ENCODE measurements around the gene TNFRSF12A. TPM values are rescaled to one million over a fixed set of nuclear protein-coding genes. Genes with fewer than 3 reads are reported as not detected.

Gene TNFRSF12A
- total and polyA plus RNA-seq, 9 of the 15 experiments (the other 6 are each of a cell fraction or from before 2014, with no cell fraction given), result 0.41 to 61.8 (median 26.5) TPM

- TF ChIP-seq ZNF609 (CRISPR knock-in tag; IDR thresholded peaks at IDR 0.05; ENCODE audit: borderline replicate concordance) (no peak), FOXJ3 (CRISPR knock-in tag; IDR thresholded peaks at IDR 0.05) (no peak), SMAD4 (CRISPR knock-in tag; conservative IDR thresholded peaks at IDR 0.05) (0 out of 2 replicates have a peak, but pooled peaks have one; percentile 13), ERF (CRISPR knock-in tag; IDR thresholded peaks at IDR 0.05) (no peak), NFIC (IDR thresholded peaks at IDR 0.05) (peak; percentile 69), RBBP5 (IDR thresholded peaks at IDR 0.05; ENCODE audit: borderline replicate concordance, insufficient read depth, low read length, poor library complexity, severe bottlenecking) (peak; percentile 45), KAT7 (CRISPR knock-in tag; IDR thresholded peaks at IDR 0.05; ENCODE audit: borderline replicate concordance) (no peak), TFAP4 (CRISPR knock-in tag; IDR thresholded peaks at IDR 0.05; ENCODE audit: borderline replicate concordance) (peak; percentile 90)
- TF ChIP-seq, protein P1, sequence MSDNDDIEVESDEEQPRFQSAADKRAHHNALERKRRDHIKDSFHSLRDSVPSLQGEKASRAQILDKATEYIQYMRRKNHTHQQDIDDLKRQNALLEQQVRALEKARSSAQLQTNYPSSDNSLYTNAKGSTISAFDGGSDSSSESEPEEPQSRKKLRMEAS (CRISPR knock-in tag; IDR thresholded peaks at IDR 0.05), result no peak
- TF ChIP-seq, protein P2, sequence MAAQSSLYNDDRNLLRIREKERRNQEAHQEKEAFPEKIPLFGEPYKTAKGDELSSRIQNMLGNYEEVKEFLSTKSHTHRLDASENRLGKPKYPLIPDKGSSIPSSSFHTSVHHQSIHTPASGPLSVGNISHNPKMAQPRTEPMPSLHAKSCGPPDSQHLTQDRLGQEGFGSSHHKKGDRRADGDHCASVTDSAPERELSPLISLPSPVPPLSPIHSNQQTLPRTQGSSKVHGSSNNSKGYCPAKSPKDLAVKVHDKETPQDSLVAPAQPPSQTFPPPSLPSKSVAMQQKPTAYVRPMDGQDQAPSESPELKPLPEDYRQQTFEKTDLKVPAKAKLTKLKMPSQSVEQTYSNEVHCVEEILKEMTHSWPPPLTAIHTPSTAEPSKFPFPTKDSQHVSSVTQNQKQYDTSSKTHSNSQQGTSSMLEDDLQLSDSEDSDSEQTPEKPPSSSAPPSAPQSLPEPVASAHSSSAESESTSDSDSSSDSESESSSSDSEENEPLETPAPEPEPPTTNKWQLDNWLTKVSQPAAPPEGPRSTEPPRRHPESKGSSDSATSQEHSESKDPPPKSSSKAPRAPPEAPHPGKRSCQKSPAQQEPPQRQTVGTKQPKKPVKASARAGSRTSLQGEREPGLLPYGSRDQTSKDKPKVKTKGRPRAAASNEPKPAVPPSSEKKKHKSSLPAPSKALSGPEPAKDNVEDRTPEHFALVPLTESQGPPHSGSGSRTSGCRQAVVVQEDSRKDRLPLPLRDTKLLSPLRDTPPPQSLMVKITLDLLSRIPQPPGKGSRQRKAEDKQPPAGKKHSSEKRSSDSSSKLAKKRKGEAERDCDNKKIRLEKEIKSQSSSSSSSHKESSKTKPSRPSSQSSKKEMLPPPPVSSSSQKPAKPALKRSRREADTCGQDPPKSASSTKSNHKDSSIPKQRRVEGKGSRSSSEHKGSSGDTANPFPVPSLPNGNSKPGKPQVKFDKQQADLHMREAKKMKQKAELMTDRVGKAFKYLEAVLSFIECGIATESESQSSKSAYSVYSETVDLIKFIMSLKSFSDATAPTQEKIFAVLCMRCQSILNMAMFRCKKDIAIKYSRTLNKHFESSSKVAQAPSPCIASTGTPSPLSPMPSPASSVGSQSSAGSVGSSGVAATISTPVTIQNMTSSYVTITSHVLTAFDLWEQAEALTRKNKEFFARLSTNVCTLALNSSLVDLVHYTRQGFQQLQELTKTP (IDR thresholded peaks at IDR 0.05; ENCODE audit: low read depth in 1 of 2, partially characterized antibody in 2 of 2), result no peak
- TF ChIP-seq, protein P3, sequence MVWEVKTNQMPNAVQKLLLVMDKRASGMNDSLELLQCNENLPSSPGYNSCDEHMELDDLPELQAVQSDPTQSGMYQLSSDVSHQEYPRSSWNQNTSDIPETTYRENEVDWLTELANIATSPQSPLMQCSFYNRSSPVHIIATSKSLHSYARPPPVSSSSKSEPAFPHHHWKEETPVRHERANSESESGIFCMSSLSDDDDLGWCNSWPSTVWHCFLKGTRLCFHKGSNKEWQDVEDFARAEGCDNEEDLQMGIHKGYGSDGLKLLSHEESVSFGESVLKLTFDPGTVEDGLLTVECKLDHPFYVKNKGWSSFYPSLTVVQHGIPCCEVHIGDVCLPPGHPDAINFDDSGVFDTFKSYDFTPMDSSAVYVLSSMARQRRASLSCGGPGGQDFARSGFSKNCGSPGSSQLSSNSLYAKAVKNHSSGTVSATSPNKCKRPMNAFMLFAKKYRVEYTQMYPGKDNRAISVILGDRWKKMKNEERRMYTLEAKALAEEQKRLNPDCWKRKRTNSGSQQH (CRISPR knock-in tag; IDR thresholded peaks at IDR 0.05), result no peak
- TF ChIP-seq, protein P4, sequence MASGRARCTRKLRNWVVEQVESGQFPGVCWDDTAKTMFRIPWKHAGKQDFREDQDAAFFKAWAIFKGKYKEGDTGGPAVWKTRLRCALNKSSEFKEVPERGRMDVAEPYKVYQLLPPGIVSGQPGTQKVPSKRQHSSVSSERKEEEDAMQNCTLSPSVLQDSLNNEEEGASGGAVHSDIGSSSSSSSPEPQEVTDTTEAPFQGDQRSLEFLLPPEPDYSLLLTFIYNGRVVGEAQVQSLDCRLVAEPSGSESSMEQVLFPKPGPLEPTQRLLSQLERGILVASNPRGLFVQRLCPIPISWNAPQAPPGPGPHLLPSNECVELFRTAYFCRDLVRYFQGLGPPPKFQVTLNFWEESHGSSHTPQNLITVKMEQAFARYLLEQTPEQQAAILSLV (tag; IDR thresholded peaks at IDR 0.05), result no peak
Observed at GRCh38 chr16:3029491-3030221, 9.5 kb downstream of the TNFRSF12A start (continued).

Data from K562 (cell line).